GM08714 (cell line): ENCODE results near the gene GEMIN8.

ENCODE experiments used
- H3K4me3 ChIP-seq: fragments of 200-500 bp; sonication (Bioruptor generic); 2 replicates; pipeline ENCODE4 v1.5.1; 2014; ENCODE audit warnings: mild to moderate bottlenecking, low read length, inconsistent platforms
- ZNF274 ChIP-seq: IDR thresholded peaks from 2 replicates; pipeline ENCODE4 v1.6.1; 2012; ENCODE audit warnings: mild to moderate bottlenecking, low read depth, low read length

The GEMIN8 gene

GRCh38 chrX:13994536-13995080 is 35.1 kb downstream of the GEMIN8 start:
- no peak for TF ChIP-seq ZNF274
- no peak overlapping the region for H3K4me3 ChIP-seq

GRCh38 chrX:13994104-13994503 is 35.6 kb downstream of the GEMIN8 start:
- H3K4me3 ChIP-seq, result no peak overlapping the region
- TF ChIP-seq ZNF274, result no peak

- no peak for TF ChIP-seq ZNF274
- H3K4me3 ChIP-seq, result no peak overlapping the region
Observed at GRCh38 chrX:13990126-13990800, 39.4 kb downstream of the GEMIN8 start.

GRCh38 chrX:13985697-13986435 is 43.8 kb downstream of the GEMIN8 start:
- TF ChIP-seq ZNF274, result no peak
- no peak overlapping the region for H3K4me3 ChIP-seq

- no peak for TF ChIP-seq ZNF274
- H3K4me3 ChIP-seq, result no peak overlapping the region
Observed at GRCh38 chrX:13983734-13984133, 46.0 kb downstream of the GEMIN8 start.

- H3K4me3 ChIP-seq, result no peak overlapping the region
- no peak for TF ChIP-seq ZNF274
Observed at GRCh38 chrX:13968198-13968597, 61.5 kb downstream of the GEMIN8 start.

- no peak overlapping the region for H3K4me3 ChIP-seq
- TF ChIP-seq ZNF274, result no peak
Observed at GRCh38 chrX:13967636-13968035, 62.1 kb downstream of the GEMIN8 start.

GRCh38 chrX:13966793-13967125 is 62.9 kb downstream of the GEMIN8 start:
- no peak for TF ChIP-seq ZNF274
- H3K4me3 ChIP-seq, result no peak overlapping the region

- H3K4me3 ChIP-seq, result no peak overlapping the region
- no peak for TF ChIP-seq ZNF274
Observed at GRCh38 chrX:13966071-13966792, 63.5 kb downstream of the GEMIN8 start.

GRCh38 chrX:13965531-13965930 is 64.2 kb downstream of the GEMIN8 start:
- no peak for TF ChIP-seq ZNF274
- no peak overlapping the region for H3K4me3 ChIP-seq

GRCh38 chrX:13956998-13957397 is 72.7 kb downstream of the GEMIN8 start:
- TF ChIP-seq ZNF274, result no peak
- no peak overlapping the region for H3K4me3 ChIP-seq
